H1 (cell line): ENCODE results near the gene RIN2. TPM values are rescaled to one million over a fixed set of nuclear protein-coding genes. Genes with fewer than 3 reads are reported as not detected.

Source experiments
- CBX8 ChIP-seq: fragments of 300-800, 300-1000 bp; sonication (generic); IDR thresholded peaks from 2 replicates; pipeline ENCODE4 v1.7.1; 2016; ENCODE audit warnings: low read depth, low read length, borderline replicate concordance
- CHD2 ChIP-seq: IDR thresholded peaks from 2 replicates; pipeline ENCODE4 v1.6.1; 2012; ENCODE audit warnings: low read length, improper control_type of control experiment
- CREB1 ChIP-seq: IDR thresholded peaks from 2 replicates; pipeline ENCODE4 v1.6.1; 2012; ENCODE audit warnings: inconsistent platforms
- FOSL1 ChIP-seq: IDR thresholded peaks from 2 replicates; pipeline ENCODE4 v1.6.1; 2011; ENCODE audit warnings: mild to moderate bottlenecking, low read depth, low read length, moderate library complexity; ENCODE audit not compliant: insufficient read depth
- HDAC2 ChIP-seq, 2 experiments: fragments of 300-600 bp in 1 of 2; sonication (generic) in 1 of 2; IDR thresholded peaks; 2 replicates each; pipeline ENCODE4 v1.6.1; 2011 to 2012; ENCODE audit warnings: low read depth in 2 of 2, low read length in 2 of 2, mild to moderate bottlenecking in 2 of 2, moderate library complexity in 2 of 2, borderline replicate concordance in 1 of 2, inconsistent platforms in 1 of 2
- KDM1A ChIP-seq: fragments of 200-600, 300-600 bp; sonication (generic); IDR thresholded peaks from 2 replicates; pipeline ENCODE4 v1.7.1; 2016; ENCODE audit warnings: mild to moderate bottlenecking, low read length, borderline replicate concordance
- RNF2 ChIP-seq: fragments of 200-900, 300-1000 bp; sonication (generic); IDR thresholded peaks from 2 replicates; pipeline ENCODE4 v1.7.1; 2016; ENCODE audit warnings: borderline replicate concordance, low read depth, mild to moderate bottlenecking, antibody characterized with exemption, low read length; ENCODE audit not compliant: poor library complexity, severe bottlenecking; ENCODE audit errors: missing control alignments
- YY1 ChIP-seq: IDR thresholded peaks from 2 replicates; pipeline ENCODE4 v1.6.1; 2011; ENCODE audit warnings: low read depth, mild to moderate bottlenecking, low read length
- polyA plus RNA-seq, 7 experiments: library from polyadenylated mRNA; depleted of rRNA in 3 of 7; stranded (reverse) in 5 of 7; unstranded in 2 of 7; fragments of >200 nt in 5 of 7; fragments of 200-250 nt in 2 of 7; gene quantifications; 1 replicate in 5 of 7; 2 replicates in 1 of 7; 4 replicates in 1 of 7; pipeline versions ENCODE4 v1.2.1 to v1.2.3, GENCODE V29; 2011 to 2013; ENCODE audit warnings: missing spikeins in 2 of 7, mixed read lengths in 2 of 7
- total RNA-seq: library from RNA; stranded (reverse); fragmentation: NEBNext Ultra II Directional; extraction: Animal tissue kit (Norgen Biotek cat#: 25700); gene quantifications from 2 replicates; pipeline ENCODE4 v1.2.1, GENCODE V29; 2021
- TF ChIP-seq, protein P1 (sequence below): fragments of 300-600 bp; sonication (generic); IDR thresholded peaks from 2 replicates; pipeline ENCODE4 v1.7.1; 2012; ENCODE audit warnings: low read length, moderate library complexity, mild to moderate bottlenecking, inconsistent platforms; ENCODE audit not compliant: insufficient replicate concordance

Gene RIN2
- total and polyA plus RNA-seq, 2 of the 8 experiments (the other 6 are each of a cell fraction or from before 2014, with no cell fraction given): 0.20 to 1.3 TPM

DNA sequence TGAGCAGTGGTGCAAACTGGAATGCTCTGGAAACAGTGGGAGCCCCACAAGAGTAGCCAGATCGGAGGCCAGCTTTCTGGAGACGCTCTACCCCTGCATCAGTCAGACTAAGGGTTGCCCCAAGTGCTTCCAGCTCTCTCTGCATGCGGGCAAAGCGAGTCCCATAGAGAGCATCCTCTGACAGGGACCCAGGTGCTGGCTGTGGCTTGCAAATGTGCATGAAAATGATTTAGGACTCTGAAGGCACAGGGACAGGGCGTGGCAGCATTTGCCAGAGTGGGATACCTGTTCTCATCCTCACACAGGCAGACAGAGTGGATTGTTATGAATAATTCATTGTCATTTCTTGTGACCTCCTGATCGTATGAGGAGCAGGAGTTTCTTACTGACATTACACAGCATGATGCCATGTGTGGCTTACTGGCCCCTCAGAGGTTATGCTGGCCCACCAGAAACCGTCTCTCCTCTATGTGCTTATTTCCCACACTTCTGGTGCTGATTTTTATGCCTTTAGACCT, 10.3 kb downstream of the RIN2 start (continued):
- TF ChIP-seq, protein P1, sequence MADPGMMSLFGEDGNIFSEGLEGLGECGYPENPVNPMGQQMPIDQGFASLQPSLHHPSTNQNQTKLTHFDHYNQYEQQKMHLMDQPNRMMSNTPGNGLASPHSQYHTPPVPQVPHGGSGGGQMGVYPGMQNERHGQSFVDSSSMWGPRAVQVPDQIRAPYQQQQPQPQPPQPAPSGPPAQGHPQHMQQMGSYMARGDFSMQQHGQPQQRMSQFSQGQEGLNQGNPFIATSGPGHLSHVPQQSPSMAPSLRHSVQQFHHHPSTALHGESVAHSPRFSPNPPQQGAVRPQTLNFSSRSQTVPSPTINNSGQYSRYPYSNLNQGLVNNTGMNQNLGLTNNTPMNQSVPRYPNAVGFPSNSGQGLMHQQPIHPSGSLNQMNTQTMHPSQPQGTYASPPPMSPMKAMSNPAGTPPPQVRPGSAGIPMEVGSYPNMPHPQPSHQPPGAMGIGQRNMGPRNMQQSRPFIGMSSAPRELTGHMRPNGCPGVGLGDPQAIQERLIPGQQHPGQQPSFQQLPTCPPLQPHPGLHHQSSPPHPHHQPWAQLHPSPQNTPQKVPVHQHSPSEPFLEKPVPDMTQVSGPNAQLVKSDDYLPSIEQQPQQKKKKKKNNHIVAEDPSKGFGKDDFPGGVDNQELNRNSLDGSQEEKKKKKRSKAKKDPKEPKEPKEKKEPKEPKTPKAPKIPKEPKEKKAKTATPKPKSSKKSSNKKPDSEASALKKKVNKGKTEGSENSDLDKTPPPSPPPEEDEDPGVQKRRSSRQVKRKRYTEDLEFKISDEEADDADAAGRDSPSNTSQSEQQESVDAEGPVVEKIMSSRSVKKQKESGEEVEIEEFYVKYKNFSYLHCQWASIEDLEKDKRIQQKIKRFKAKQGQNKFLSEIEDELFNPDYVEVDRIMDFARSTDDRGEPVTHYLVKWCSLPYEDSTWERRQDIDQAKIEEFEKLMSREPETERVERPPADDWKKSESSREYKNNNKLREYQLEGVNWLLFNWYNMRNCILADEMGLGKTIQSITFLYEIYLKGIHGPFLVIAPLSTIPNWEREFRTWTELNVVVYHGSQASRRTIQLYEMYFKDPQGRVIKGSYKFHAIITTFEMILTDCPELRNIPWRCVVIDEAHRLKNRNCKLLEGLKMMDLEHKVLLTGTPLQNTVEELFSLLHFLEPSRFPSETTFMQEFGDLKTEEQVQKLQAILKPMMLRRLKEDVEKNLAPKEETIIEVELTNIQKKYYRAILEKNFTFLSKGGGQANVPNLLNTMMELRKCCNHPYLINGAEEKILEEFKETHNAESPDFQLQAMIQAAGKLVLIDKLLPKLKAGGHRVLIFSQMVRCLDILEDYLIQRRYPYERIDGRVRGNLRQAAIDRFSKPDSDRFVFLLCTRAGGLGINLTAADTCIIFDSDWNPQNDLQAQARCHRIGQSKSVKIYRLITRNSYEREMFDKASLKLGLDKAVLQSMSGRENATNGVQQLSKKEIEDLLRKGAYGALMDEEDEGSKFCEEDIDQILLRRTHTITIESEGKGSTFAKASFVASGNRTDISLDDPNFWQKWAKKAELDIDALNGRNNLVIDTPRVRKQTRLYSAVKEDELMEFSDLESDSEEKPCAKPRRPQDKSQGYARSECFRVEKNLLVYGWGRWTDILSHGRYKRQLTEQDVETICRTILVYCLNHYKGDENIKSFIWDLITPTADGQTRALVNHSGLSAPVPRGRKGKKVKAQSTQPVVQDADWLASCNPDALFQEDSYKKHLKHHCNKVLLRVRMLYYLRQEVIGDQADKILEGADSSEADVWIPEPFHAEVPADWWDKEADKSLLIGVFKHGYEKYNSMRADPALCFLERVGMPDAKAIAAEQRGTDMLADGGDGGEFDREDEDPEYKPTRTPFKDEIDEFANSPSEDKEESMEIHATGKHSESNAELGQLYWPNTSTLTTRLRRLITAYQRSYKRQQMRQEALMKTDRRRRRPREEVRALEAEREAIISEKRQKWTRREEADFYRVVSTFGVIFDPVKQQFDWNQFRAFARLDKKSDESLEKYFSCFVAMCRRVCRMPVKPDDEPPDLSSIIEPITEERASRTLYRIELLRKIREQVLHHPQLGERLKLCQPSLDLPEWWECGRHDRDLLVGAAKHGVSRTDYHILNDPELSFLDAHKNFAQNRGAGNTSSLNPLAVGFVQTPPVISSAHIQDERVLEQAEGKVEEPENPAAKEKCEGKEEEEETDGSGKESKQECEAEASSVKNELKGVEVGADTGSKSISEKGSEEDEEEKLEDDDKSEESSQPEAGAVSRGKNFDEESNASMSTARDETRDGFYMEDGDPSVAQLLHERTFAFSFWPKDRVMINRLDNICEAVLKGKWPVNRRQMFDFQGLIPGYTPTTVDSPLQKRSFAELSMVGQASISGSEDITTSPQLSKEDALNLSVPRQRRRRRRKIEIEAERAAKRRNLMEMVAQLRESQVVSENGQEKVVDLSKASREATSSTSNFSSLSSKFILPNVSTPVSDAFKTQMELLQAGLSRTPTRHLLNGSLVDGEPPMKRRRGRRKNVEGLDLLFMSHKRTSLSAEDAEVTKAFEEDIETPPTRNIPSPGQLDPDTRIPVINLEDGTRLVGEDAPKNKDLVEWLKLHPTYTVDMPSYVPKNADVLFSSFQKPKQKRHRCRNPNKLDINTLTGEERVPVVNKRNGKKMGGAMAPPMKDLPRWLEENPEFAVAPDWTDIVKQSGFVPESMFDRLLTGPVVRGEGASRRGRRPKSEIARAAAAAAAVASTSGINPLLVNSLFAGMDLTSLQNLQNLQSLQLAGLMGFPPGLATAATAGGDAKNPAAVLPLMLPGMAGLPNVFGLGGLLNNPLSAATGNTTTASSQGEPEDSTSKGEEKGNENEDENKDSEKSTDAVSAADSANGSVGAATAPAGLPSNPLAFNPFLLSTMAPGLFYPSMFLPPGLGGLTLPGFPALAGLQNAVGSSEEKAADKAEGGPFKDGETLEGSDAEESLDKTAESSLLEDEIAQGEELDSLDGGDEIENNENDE: no peak
- TF ChIP-seq CBX8 (no peak), HDAC2 (IDR thresholded peaks at IDR 0.05; ENCODE audit: borderline replicate concordance in 1 of 2, low read depth in 2 of 2, low read length in 2 of 2) (no peak), CREB1 (no peak), CHD2 (no peak), RNF2 (no peak), YY1 (no peak), FOSL1 (no peak), KDM1A (no peak)
